RWPE2 (cell line): ENCODE results near the gene OR8H2.
"Not testable (repeated sequence)": the region's sequence is repeated elsewhere in the genome, so short reads cannot be mapped to it uniquely, and the experiment has no call there.

Experiments
- ATAC-seq: fragments of 200-7000 bp; cut with Tn5 transposase; 3 replicates; pipeline ENCODE4 v1.9.1; 2021; ENCODE audit warnings: low read depth
- DNase-seq: peaks from one replicate; pipeline ENCODE4 v3.0.0-alpha.2; 2020; ENCODE audit warnings: low spot score
- H3K27ac ChIP-seq: fragments of 450-650 bp; 2 replicates; pipeline ENCODE4 v1.5.1; 2017; ENCODE audit warnings: mild to moderate bottlenecking; ENCODE audit not compliant: poor library complexity, severe bottlenecking
- H3K27me3 ChIP-seq: fragments of 250-450 bp; sonication (Bioruptor Pico); 2 replicates; pipeline ENCODE4 v1.5.1; 2021; ENCODE audit warnings: mild to moderate bottlenecking, moderate library complexity; ENCODE audit not compliant: insufficient read depth, poor library complexity, severe bottlenecking
- H3K36me3 ChIP-seq: fragments of 250-450 bp; sonication (Bioruptor Pico); 2 replicates; pipeline ENCODE4 v1.5.1; 2020; ENCODE audit warnings: low read depth, mild to moderate bottlenecking, moderate library complexity
- H3K4me1 ChIP-seq: fragments of 250-450 bp; sonication (Bioruptor Pico); 2 replicates; pipeline ENCODE4 v1.5.1; 2021; ENCODE audit warnings: mild to moderate bottlenecking, moderate library complexity; ENCODE audit not compliant: insufficient read depth, poor library complexity, severe bottlenecking
- H3K4me3 ChIP-seq: fragments of 250-450 bp; sonication (Bioruptor Pico); 2 replicates; pipeline ENCODE4 v1.5.1; 2021; ENCODE audit warnings: mild to moderate bottlenecking, moderate library complexity; ENCODE audit not compliant: severe bottlenecking
- H3K9me3 ChIP-seq: fragments of 250-450 bp; sonication (Bioruptor Pico); 2 replicates; pipeline ENCODE4 v1.5.1; 2021; ENCODE audit warnings: mild to moderate bottlenecking, moderate library complexity; ENCODE audit not compliant: severe bottlenecking
- CTCF ChIP-seq: fragments of 450-650 bp; IDR thresholded peaks from one replicate; pipeline ENCODE4 v1.5.1; 2017; ENCODE audit warnings: mild to moderate bottlenecking, moderate library complexity; ENCODE audit not compliant: poor library complexity, severe bottlenecking

The OR8H2 gene

GRCh38 chr11:56093008-56093407, 10.5 kb upstream of the OR8H2 start, which contains the start of gene OR8I2:
Gene OR8I2 (plus strand): TSS chr11:56093308. CDS start chr11:56093308, 0 bp downstream.
- Histone ChIP-seq H3K4me1 (no peaks in the 10 kb centered on the region), H3K27ac (no peak within 1 kb of the TSS), H3K36me3 (no peaks in the 10 kb centered on the region), H3K9me3 (no peaks in the 10 kb centered on the region), H3K4me3 (no peak within 1 kb of the TSS), H3K27me3 (no peaks in the 10 kb centered on the region)
- DNase-seq (no peak), ATAC-seq (no peak)
- TF ChIP-seq CTCF, result no peak

DNA sequence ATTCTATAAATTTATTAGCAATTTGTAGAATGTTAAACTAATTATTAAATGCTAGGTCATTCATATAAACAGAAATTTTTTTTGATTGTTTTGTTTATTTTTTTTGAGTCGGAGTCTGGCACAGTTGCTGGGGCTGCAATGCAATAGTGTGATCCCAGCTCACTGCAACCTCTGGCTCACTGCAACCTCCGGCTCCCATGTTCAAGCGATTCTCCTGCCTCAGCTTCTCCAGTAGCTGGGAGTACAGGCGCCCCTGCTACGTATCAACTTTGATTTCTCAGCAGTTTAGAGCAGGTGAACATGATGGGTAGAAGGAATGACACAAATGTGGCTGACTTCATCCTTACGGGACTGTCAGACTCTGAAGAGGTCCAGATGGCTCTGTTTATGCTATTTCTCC, 18.6 kb downstream of the OR8H2 start, which contains the start of gene OR8H3:
OR8H3 (plus strand) TSS at position 301 of the 400 bp plus-strand sequence; CDS start at position 301, 0 bp downstream.
- no peak for TF ChIP-seq CTCF
- ATAC-seq (no peak), DNase-seq (no peak)
- H3K4me3 ChIP-seq, result no peak within 1 kb of the TSS
- H3K36me3 ChIP-seq, result no peaks in the 10 kb centered on the region
- H3K9me3 ChIP-seq, result no peaks in the 10 kb centered on the region
- H3K27me3 ChIP-seq, result no peaks in the 10 kb centered on the region
- no peak within 1 kb of the TSS for H3K27ac ChIP-seq
- H3K4me1 ChIP-seq, result no peaks in the 10 kb centered on the region

DNA sequence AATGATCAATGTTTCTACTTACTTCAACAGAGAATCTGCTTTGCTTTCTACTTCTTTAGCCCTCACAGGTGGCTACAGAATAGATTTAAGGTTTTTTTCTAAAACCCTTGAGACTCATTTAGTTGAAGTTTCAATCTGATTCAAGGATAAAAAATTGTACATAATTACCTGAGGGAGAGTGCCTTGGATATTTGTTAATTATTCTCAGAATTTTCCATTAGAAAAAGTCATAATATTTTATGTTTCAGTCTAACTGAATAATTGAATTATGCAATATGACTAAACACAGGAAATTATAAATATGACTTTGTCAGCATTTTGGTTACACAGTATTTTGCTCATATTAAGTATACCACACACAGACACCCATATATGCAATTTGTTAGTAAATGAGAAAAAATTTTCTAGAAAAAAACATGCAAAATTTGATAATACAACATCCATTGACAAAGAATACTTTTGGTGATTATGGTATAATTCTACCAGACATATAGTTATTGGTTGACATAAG, 36.7 kb downstream of the OR8H2 start, which contains the start of gene OR8J3:
OR8J3 (minus strand) TSS at position 51 of the 511 bp plus-strand sequence. CDS start 2,483 bp downstream, outside the sequence.
- ATAC-seq (no peak), DNase-seq (no peak)
- no peak within 1 kb of the TSS for H3K4me3 ChIP-seq
- no peaks in the 10 kb centered on the region for H3K27me3 ChIP-seq
- H3K9me3 ChIP-seq, result no peaks in the 10 kb centered on the region
- no peaks in the 10 kb centered on the region for H3K36me3 ChIP-seq
- H3K4me1 ChIP-seq, result no peaks in the 10 kb centered on the region
- no peak within 1 kb of the TSS for H3K27ac ChIP-seq
- no peak for TF ChIP-seq CTCF

GRCh38 chr11:56143681-56144080, 40.2 kb downstream of the OR8H2 start:
- H3K27ac ChIP-seq, H3K9me3 ChIP-seq, DNase-seq, H3K36me3 ChIP-seq, H3K4me1 ChIP-seq, H3K4me3 ChIP-seq, ATAC-seq, H3K27me3 ChIP-seq: not testable (repeated sequence)

GRCh38 chr11:56151376-56151775, 47.9 kb downstream of the OR8H2 start:
- no peak for DNase-seq
- Histone ChIP-seq H3K36me3 (no peaks in the 10 kb centered on the region), H3K4me3 (no peak overlapping the region), H3K4me1 (no peaks in the 10 kb centered on the region), H3K9me3 (no peaks in the 10 kb centered on the region), H3K27ac (no peak overlapping the region), H3K27me3 (no peaks in the 10 kb centered on the region)
- no peak for ATAC-seq
- no peak for TF ChIP-seq CTCF
